Thoracic aorta (tissue), 2 donors: ENCODE data around the gene OBP2A. TPM values are rescaled to one million over a fixed set of nuclear protein-coding genes. Genes with fewer than 3 reads are reported as not detected.

Source experiments
- ATAC-seq: fragments of 150-250 bp; one replicate; pipeline ENCODE4 v1.8.0; 2017; ENCODE audit warnings: low read depth; ENCODE audit not compliant: insufficient number of reproducible peaks, low FRiP score
- DNase-seq: peaks from one replicate; pipeline ENCODE4 v3.0.0-alpha.2; 2020; ENCODE audit warnings: low spot score
- H3K27ac ChIP-seq, 2 donors: fragments of 200-600 bp; sonication (generic); 1 replicate in 1 of 2; 2 replicates in 1 of 2; pipeline ENCODE4 v1.5.1; 2016; ENCODE audit warnings: mild to moderate bottlenecking in 2 of 2, moderate library complexity in 2 of 2
- H3K27me3 ChIP-seq: fragments of 200-600 bp; sonication (generic); replicated peaks from 2 replicates; pipeline ENCODE4 v1.6.0; 2016; ENCODE audit warnings: mild to moderate bottlenecking; ENCODE audit not compliant: insufficient read depth
- H3K36me3 ChIP-seq: fragments of 200-600 bp; sonication (generic); one replicate; pipeline ENCODE4 v1.5.1; 2016
- H3K4me1 ChIP-seq, 2 donors: fragments of 200-600 bp; sonication (generic); 1 replicate in 1 of 2; 2 replicates in 1 of 2; pipeline versions ENCODE4 v1.5.1 to v1.6.0; 2016; ENCODE audit warnings: low read depth in 2 of 2, mild to moderate bottlenecking in 1 of 2; ENCODE audit not compliant: control insufficient read depth in 1 of 2
- H3K4me3 ChIP-seq: fragments of 200-600 bp; sonication (generic); 2 replicates; pipeline ENCODE4 v1.5.1; 2016; ENCODE audit warnings: mild to moderate bottlenecking
- H3K9me3 ChIP-seq: fragments of 200-600 bp; sonication (generic); 2 replicates; pipeline ENCODE4 v1.5.1; 2016
- CTCF ChIP-seq: fragments of 200-600 bp; sonication (generic); IDR thresholded peaks from one replicate; pipeline ENCODE4 v1.5.1; 2019; ENCODE audit warnings: antibody characterized with exemption
- total RNA-seq, 2 donors: library from RNA; depleted of rRNA; stranded (reverse); fragments of >200 nt; gene quantifications; one replicate each; pipeline versions ENCODE4 v1.1.0 to v1.2.3, GENCODE V29; 2016

The OBP2A gene
- total RNA-seq, 2 donors from 2014 or later = not detected

DNA sequence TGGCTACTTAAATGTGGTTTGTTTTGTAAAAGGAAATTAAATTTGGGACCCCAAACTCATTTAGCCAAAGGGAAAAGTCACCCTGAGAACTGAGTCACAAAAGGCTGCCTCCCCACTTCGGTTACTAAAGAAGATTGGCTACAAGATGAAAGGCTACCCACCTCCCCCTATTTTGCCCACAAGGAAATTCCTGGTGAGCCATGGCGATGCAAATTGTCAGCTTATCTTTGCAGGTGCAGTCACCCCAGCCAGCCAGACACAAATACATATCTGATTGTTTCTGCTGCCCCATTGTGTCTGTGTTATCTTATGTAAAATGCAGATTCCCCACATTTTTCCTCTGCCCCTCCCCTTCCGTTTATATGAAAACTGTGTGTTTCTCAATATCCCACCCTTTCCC lies 24.5 kb downstream of the OBP2A start:
- no peak for TF ChIP-seq CTCF
- Histone ChIP-seq H3K4me3 (no peak overlapping the region), H3K27ac (no peak overlapping the region), H3K9me3 (no peaks in the 10 kb centered on the region), H3K27me3 (no peaks in the 10 kb centered on the region), H3K4me1 (no peaks in the 10 kb centered on the region), H3K36me3 (no peaks in the 10 kb centered on the region)
- no peak for DNase-seq
- ATAC-seq = no peak

GRCh38 chr9:135572233-135572632 lies 26.3 kb downstream of the OBP2A start:
- no peak for TF ChIP-seq CTCF
- no peak for ATAC-seq

GRCh38 chr9:135573124-135573523 lies 27.2 kb downstream of the OBP2A start:
- H3K27me3 ChIP-seq = no peaks in the 10 kb centered on the region
- H3K9me3 ChIP-seq = no peaks in the 10 kb centered on the region
- ATAC-seq (no peak), DNase-seq (no peak)
- TF ChIP-seq CTCF = no peak
- no peak overlapping the region for H3K4me3 ChIP-seq
- no peaks in the 10 kb centered on the region for H3K36me3 ChIP-seq
- H3K4me1 ChIP-seq = no peaks in the 10 kb centered on the region
- H3K27ac ChIP-seq = no peak overlapping the region

More at GRCh38 chr9:135572233-135572632, 26.3 kb downstream of the OBP2A start:
- no peak overlapping the region for H3K4me3 ChIP-seq
- H3K36me3 ChIP-seq = no peaks in the 10 kb centered on the region
- no peaks in the 10 kb centered on the region for H3K27me3 ChIP-seq
- H3K9me3 ChIP-seq = no peaks in the 10 kb centered on the region
- no peak overlapping the region for H3K27ac ChIP-seq
- no peaks in the 10 kb centered on the region for H3K4me1 ChIP-seq
- DNase-seq = no peak

- Histone ChIP-seq H3K27me3 (no peaks in the 10 kb centered on the region), H3K4me1 (no peaks in the 10 kb centered on the region), H3K27ac (no peak overlapping the region), H3K4me3 (no peak overlapping the region), H3K9me3 (no peaks in the 10 kb centered on the region), H3K36me3 (no peaks in the 10 kb centered on the region)
- ATAC-seq (no peak), DNase-seq (no peak)
- TF ChIP-seq CTCF = no peak
These were observed 28.4 kb downstream of the OBP2A start for GRCh38 chr9:135574331-135574730.

GRCh38 chr9:135574943-135575342 lies 29.0 kb downstream of the OBP2A start:
- Histone ChIP-seq H3K4me1 (no peaks in the 10 kb centered on the region), H3K36me3 (no peaks in the 10 kb centered on the region), H3K27me3 (no peaks in the 10 kb centered on the region), H3K4me3 (no peak overlapping the region), H3K9me3 (no peaks in the 10 kb centered on the region), H3K27ac (no peak overlapping the region)
- TF ChIP-seq CTCF = no peak
- ATAC-seq = no peak
- no peak for DNase-seq
